Posterior cingulate gyrus (tissue), 11 donors: ENCODE data around the gene XRCC4.
"Not testable (repeated sequence)": the region's sequence is repeated elsewhere in the genome, so short reads cannot be mapped to it uniquely, and the experiment has no call there.

Source experiments
- DNase-seq, 10 donors: peaks; one replicate each; pipeline versions ENCODE4 v3.0.0 to v3.0.0-alpha.2; 2020 to 2021; ENCODE audit warnings: mixed read lengths in 3 of 10
- intact Hi-C: fragments of 100-400 bp; cut with DNase I; formaldehyde crosslinking; loops from one replicate; pipeline ENCODE4 v1.15.1; 2023

Gene XRCC4

DNA sequence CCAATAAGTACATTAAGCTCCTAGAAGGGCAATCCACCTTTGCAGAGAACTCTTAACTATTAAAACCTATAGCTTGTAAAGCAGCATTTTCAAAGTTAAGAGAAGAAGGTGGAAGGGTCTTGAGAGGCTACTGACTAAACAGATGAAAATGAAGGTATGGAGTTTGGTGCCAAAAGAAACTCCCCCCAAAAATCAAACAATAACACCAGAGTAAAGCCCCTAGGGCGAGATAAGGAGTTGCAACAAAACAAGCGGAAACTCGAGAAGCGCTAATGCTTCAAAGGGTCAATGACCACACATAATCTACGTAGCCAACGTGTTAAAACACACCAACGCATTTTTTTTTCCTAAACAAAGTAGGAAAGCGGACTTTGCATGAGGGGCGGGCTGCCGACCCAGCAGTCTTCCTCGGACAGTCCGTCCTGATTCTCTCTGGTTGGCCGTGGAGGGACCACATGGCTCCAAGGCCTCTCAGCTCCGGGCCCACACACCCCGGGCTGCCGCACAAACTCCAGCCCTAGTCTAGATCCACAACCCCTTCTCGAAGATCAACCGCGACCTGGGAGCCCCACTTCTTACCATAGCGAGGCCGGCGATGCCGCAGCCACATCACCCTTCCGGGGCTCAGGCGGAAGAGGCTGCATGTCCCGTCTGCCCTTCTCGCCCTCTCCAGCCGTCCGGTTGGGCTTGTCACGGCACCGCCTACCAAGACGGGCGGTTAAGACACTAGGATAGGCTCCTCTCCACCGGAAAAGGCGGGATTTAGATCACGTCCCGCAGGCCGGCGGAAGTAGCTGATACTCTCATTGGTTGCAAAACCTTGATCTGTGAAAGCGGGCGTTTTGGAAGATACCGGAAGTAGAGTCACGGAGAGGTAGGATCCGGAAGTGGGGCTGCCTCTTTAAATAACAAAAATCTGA, at the start of gene XRCC4, which contains the start of gene TMEM167A:
XRCC4 (plus strand) TSS at position 806 of the 920 bp plus-strand sequence. CDS start 27,373 bp downstream, outside the sequence.
TMEM167A (minus strand) TSS at position 653 of the 920 bp plus-strand sequence; CDS start at position 582, 71 bp downstream.
- intact Hi-C loops, result loop anchor here (1.0 kb wide), 1 partner anchor 396 kb away; no protein-coding TSS in a partner anchor

DNA sequence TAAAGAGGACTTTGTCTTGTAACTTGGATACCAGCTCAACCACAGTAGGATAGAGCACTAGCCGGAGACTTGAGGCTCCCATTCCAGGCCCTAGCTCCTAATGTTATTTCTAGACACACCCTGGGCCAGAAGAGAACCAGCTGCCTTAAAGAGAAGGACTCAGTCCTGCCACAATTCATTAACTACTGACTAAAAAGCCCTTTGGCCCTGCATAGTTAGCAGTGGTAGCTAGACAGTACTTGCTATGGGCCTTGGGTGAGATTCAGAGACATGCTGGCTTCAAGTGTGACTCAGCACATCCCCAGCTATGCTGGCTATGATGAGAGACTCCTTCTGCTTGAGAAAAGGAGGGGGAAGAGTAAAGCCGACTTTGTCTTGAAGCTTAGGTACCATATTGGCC, 47.4 kb upstream of the XRCC4 start:
- DNase-seq, result no peak
- intact Hi-C loops, result no loop called here

More for the DNA sequence above, at the start of gene XRCC4, which contains the start of gene TMEM167A:
- DNase-seq, result peak; percentile 94 to 99 (median 97)

DNA sequence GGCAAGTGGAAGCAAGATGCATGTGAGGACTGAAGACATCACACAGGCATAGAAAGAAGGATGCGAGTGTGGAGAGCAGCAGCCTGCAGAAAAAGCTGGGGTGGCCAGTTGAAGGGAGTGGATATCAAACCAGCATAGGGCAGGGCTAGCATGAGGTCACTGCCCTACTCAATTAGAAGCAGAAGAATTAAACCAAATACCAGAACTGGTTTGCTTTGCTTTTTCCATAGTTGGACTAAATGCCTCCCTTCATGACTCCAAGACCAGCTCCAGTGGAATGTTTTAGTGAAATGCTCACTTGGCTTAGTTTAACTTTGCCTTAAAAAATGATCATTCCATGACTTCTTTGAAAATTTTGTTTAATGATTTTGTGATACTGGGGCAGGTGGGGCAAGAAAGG, 46.0 kb upstream of the XRCC4 start:
- no peak for DNase-seq
- intact Hi-C loops, result no loop called here

DNA sequence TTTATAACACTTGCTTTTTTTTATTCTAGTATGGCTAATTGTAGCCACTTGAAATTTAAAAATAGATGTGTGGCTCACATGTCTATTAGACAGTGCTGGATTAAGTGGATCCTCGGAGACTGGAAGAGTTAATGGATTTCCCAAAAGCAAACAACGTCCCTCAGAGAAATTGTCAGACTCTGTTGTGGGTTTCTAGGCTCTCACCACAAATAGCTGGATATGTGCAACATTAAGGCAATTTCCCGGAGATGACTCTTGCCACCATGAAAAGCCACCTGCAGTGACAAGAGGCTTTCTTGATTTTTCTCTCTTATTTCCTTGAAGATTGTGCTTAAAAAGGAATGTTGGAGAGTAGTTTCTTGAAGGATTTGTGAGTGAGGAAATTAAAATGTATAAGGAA, 43.3 kb upstream of the XRCC4 start:
- DNase-seq, result no peak
- intact Hi-C loops, result no loop called here

DNA sequence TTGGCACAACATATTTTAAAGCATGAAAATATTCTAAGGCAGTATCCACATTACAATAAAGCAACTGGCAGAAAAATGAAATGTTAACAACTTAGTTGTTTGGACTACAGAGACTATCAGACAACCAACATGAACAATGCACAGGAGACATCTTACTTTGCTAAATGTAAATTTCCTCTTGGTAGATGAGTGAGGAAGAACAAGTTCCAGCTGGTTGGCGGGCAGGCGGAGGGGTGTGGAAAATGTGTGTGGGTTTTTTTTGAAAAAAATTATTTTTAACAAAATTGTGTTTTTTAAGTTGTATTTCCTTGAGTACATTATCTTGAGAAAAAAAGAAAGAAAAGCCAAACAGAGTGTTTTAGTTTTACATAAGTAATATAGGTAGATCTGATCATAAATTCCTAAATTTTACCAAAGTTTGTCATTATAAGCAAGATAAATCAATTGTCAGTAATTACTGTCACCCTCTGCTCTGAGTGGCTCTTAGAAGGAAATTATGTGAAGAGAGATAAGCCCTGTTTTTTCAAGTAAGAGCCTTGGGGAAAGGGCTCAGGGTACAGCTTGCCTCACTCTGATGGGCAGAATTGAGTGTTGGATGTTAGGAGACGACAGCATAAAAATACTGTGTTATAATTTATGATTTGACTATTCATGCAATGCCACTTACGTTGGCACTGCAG, 42.7 kb upstream of the XRCC4 start:
- peak in 4 of 10 donors; percentile 9 to 63 (median 47) for DNase-seq
- intact Hi-C loops, result no loop called here

DNA sequence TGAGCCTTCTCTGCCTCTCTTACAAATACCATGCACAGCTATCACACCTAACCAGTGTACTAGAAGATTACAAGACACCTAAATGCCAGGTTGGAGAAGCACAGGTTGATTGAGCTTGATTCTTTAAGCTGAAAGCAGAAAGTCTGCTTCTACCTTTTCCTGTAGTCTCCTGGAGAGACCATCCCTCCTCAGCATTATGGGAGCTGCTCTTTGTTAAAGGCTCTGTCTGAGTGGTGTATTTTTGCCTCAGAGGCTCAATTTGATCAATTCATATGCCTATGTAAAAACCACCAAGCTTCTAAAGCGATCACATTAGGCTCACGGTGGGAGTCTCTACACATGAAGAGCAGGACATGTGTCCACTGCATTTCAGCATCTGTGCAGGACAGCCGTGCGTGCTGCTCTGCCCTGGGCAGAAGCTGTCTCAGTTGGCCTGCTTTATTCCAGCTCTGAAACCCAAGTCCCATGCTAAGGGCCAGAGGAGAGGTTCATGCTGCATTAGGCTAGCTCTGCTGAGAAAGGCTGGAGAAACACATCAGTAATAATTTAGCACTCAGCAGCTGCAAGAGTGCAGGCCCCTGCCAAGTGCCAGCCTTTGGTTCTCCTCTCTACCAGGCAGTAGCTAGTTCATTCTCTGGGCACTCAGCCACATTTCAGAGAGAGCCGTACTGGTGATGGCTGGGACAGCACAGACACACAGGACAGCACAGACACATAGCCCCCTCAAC, 41.8 kb upstream of the XRCC4 start:
- DNase-seq, result peak; percentile 80 to 98 (median 88)

DNA sequence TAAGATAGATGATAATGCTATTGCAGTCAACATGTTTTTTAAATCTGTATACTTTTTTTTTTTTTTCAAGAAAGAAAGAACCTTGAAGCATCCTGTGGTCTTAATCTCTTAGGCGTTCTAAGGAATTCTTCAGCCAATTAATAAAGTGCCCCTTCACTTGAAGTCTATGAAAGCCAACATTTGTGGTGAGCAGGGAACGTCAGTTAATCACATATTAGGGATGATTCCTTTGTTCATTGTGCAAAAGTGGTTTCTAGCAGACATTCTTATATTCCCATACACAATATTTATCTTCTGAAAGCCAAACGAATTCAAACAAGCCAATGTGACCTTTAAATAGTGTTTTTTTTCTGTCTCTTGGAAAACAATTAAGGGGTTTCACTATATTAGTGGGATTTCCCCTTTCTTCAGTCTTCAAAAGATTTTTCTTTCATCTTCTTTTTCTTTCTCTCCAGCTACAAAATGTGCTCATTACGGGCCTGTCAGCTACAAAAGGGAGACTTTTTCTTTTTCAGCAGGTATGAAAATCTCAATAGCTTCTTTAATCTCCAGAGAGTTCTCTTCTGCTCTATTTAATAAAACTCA, 40.3 kb upstream of the XRCC4 start:
- no peak for DNase-seq
- intact Hi-C loops, result no loop called here

More for the DNA sequence above, 41.8 kb upstream of the XRCC4 start:
- intact Hi-C loops, result no loop called here

DNA sequence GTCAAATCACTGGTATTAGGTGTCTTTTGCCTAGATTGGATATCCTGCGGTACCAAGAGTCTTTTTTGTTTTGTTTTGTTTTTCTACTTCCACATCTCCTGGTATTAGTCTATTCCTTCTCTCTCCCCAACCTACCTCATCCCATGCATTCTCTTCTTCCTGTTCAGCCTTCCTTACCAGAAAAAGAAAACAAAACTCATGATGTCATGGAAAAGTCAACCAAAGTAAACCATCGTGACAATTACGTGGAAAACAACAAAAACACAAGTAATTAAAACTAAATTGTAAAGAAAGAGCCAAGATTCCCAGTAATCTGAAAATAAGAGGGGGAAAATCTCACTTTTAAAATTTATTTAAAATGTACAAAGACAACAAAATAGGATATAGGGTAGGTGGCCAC, 38.4 kb upstream of the XRCC4 start:
- DNase-seq, result no peak
- intact Hi-C loops, result no loop called here

DNA sequence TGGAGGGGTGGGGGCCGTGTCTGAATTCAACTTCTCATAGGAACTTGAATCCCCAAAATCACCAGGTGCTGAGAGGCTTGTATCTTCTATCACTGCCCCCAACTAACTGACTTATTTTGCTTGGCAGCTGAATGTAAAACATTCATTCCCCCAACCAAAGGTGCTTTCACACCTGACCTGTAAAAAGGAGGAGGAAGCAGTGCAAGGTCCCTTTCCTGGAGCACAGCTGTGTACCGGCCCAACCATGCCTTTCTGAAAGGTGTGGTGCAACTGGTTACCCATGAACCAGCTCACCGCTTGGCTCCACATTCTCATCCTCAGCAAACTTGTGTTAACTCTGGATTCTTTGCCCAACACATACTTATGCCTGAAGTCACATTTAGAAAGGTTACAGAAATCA, 34.8 kb upstream of the XRCC4 start:
- DNase-seq, result no peak
- intact Hi-C loops, result no loop called here

DNA sequence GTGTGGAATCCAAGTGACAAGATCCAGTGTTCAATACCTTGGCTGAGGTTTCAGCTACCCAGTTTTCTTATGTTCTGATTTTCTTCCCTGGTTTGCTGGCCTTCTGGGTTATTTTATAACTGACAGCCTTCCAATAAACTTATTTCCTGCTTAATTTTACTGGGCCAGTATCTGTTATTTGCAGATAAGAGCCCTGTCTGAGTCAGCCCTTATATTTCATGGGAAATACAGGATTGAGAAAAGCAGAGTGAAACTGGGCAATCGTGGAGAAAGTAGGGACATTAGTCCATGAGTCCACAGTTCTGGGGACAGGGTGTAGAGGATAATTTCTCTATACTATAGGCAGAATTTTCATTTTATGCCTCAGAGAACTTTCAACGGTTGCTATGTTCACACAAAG, 32.4 kb upstream of the XRCC4 start:
- no peak for DNase-seq
- intact Hi-C loops, result no loop called here

DNA sequence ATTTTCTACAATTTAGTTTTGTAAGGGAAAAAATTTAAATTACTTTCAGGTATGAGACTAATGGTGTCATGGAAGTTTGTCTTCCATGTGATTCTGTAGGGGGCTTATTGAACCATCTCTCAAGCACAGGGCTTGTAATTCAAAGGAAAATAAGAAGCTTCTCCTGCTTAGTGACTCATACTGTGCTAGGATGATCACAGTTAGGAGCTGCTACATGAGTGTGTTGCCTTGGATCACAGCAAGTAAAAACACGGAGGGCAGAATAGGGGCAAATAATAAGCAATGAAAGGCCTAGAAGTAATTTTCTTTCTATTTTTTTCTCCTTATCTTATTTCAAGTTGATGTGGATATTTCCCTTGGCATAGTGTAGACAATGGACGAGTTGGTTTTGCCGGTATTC, 29.1 kb upstream of the XRCC4 start:
- intact Hi-C loops, result no loop called here
- DNase-seq, result no peak

DNA sequence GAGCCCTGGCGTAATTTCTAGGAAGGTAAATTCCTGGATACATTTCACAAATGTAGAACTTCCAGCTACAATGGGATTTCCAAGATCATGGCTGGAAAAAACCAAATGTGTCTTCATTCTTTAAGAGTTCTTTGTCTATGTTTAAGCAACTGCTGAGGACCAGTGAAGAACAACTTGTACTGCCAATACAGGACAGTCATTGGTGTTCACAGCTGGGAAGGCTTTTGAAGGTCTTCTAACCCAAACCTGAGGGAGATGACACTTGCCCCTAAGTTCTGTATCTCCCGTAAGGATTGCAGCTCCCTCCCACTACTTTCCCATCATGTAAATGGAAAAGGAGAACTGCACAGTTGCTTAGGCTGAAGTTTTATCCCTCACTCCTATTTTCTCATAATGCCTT, 28.5 kb upstream of the XRCC4 start:
- no peak for DNase-seq

DNA sequence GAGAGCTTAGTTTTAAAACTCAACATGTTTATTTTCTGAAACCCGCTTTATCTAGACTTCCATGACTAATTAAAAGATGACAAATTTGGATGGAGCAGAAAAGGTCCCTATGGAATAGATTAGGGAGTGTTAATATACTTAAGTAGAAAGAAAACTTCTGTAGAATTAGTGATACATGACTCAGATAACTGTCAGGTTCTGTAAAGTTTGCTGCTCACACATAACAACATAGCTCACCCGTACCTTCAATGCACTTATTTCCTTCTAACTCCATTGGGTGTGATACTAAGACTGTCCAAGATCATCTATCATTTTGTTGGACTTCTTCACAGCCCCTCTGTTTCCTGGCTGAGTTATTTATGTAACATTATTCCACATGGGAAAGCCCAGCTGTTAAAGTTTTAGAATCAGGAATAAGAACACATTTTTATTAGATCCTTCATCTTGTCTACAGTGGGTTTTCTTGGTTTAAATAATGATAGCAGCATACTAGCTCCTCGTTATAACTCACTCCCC, 27.9 kb upstream of the XRCC4 start:
- DNase-seq, result no peak
- intact Hi-C loops, result no loop called here

More for the DNA sequence above, 28.5 kb upstream of the XRCC4 start:
- intact Hi-C loops, result no loop called here

DNA sequence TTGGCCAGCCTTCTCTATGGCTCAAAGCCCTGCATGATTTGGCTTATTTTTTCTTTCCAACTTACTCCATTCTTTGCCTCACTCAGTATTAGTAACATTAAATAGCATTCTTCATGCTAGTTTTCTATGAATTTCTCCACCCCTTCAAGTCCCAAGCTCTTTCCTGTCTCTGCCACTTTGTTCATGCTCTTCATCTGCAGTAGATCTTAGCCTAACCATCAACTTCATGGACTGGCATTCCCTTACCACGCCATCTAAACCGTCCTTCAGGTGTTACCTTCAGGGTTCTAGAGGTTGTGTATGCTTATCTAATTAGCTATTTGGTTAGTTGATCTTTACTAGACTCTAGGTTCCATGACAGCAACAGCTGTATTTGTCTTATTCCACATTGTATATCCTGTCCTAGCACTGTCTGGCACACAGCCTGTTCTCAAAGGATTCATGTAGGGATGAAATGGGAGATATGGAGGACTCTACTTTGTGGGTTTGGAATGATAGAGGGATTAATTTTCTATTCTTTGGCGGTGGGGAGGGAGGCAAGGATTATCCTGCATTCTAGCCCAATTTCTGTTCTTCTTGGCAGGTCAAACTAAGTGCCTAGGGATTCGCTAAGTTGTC, 26.5 kb upstream of the XRCC4 start:
- no peak for DNase-seq
- intact Hi-C loops, result no loop called here

DNA sequence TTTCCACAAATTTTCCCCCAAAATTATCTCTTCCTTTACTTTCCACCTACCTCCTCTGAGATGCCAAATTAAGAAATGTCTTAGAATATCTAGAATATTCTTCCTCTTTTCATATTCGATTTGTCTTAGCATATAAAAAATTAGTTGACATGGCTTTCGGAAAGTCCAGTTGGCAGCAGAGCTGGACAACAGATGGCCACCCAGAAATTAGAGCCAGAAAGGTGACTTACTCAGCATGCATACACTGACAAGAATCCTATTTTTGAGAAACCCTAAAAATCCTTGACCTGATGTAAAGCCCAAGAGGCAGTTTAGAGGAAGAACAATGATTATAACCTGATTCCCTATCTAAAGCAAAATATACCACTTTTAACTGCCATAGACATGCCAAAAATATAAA, 22.2 kb upstream of the XRCC4 start:
- intact Hi-C loops, result no loop called here
- DNase-seq, result no peak

DNA sequence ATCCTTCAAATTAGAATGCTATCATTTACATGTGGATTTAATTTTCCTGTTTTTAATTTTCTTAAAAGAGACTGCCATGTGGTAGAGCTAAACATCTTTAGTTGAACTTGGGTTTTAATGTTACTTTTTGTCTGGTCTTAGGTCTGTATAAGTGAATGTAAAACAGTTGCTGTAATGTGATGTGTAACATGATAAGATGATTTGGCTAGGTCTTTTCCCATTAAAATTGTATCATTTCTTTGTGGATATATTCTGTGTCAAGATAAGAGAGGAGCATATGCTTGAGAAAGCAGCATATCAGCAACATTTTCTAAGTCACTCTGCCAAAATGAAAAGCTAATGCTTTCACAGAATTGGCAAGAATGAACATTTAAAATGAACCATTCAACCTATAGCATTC, 18.6 kb upstream of the XRCC4 start:
- DNase-seq, result no peak
- intact Hi-C loops, result no loop called here

DNA sequence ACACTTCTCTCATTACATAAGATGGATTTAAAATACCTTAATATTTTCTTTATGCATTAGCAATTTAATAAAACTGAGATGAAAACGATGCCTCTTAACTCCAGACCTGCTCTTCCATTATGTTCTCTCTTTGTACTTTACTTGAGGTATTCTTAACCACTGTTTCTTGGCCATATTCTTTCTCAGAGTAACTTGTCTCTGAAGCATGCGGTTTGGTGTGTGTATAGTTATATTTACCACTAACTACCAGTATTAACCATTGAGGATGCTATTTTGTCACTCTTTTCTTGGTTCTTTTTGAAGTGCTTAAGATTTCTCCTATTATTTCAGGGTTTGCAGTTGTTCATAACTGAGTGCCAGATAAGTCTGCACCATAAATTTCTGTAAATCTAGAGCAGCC, 18.0 kb upstream of the XRCC4 start:
- DNase-seq, result no peak
- intact Hi-C loops, result no loop called here

DNA sequence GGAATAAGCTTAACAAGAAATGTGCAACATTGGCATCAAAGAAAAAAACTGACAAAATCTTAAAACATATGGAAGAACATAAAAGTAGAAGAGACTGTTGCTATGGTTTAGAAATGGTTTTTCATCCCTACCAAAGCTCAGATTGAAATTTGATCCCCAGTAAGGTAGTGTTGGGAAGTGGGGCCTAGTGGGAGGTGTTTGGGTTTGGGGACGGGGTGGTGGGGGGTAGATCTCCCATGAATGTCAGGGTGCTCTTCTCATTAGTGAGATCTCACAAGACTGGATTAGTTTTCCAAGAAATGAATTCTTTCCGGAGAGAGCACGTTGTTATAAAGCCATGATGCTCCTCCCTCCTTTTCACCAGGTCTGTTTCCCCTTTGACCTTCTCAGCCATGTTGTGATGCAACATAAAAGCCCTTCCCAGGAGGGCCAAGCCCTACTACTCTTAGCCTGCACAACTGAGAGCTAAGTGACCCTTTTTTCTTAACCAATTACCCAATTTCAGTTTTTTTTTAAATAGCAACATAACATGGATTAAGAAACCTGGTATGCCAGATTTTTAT, 10.7 kb upstream of the XRCC4 start:
- intact Hi-C loops, result no loop called here

DNA sequence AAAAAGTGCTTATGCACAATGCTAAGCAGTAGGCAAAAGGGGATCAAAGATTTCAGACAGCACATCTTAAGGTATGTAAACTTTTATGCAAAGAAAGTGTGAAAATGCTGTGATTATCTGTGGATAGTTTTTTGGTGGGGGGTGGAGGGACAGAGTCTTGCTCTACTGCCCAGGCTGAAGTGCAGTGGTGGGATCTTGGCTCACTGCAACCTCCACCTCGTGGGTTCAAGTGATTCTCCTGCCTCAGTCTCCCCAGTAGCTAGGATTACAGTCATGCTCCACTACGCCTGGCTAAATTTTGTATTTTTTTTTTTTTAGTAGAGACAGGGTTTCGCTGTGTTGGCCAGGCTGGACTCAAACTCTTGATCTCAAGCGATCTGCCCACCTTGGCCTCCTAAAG, 10.0 kb upstream of the XRCC4 start:
- intact Hi-C loops, result not testable (repeated sequence)

More for the DNA sequence above, 10.7 kb upstream of the XRCC4 start:
- DNase-seq, result no peak

More for the DNA sequence above, 10.0 kb upstream of the XRCC4 start:
- DNase-seq, result not testable (repeated sequence)
